GM23338 (cell line): ENCODE data around the gene FYB2. TPM values are rescaled to one million over a fixed set of nuclear protein-coding genes. Genes with fewer than 3 reads are reported as not detected.

ENCODE experiments used
- ATAC-seq: fragments of 200-7000 bp; cut with Tn5 transposase; 3 replicates; pipeline ENCODE4 v1.9.1; 2020
- DNase-seq: peaks from one replicate; pipeline ENCODE4 v3.0.0-alpha.2; 2015; ENCODE audit warnings: low spot score
- H2AFZ ChIP-seq: fragments of 200-600 bp; sonication (generic); 2 replicates; pipeline ENCODE4 v1.8.0; 2016; ENCODE audit warnings: antibody characterized with exemption, mild to moderate bottlenecking, moderate library complexity
- H3F3A ChIP-seq: fragments of 200-600 bp; sonication (generic); replicated peaks from 2 replicates; pipeline ENCODE4 v1.8.0; 2017; ENCODE audit warnings: antibody characterized with exemption, mixed run types, low read depth
- H3K27ac ChIP-seq: fragments of 200-600 bp; sonication (generic); 2 replicates; pipeline ENCODE4 v1.6.1; 2016; ENCODE audit warnings: low read depth
- H3K27me3 ChIP-seq: fragments of 200-600 bp; sonication (generic); 2 replicates; pipeline ENCODE4 v1.8.0; 2016; ENCODE audit warnings: mild to moderate bottlenecking, mixed run types, moderate library complexity; ENCODE audit not compliant: insufficient read depth
- H3K36me3 ChIP-seq: fragments of 200-600 bp; sonication (generic); 2 replicates; pipeline ENCODE4 v1.8.0; 2016; ENCODE audit warnings: mild to moderate bottlenecking; ENCODE audit not compliant: insufficient read depth
- H3K4me1 ChIP-seq: fragments of 200-600 bp; sonication (generic); 2 replicates; pipeline ENCODE4 v1.8.0; 2016; ENCODE audit warnings: mild to moderate bottlenecking, moderate library complexity; ENCODE audit not compliant: insufficient read depth
- H3K4me2 ChIP-seq: fragments of 200-600 bp; sonication (generic); 2 replicates; pipeline ENCODE4 v1.7.1; 2017; ENCODE audit warnings: mixed run types
- H3K4me3 ChIP-seq: fragments of 200-600 bp; sonication (generic); 2 replicates; pipeline ENCODE4 v1.6.1; 2016; ENCODE audit warnings: mixed run types
- H3K79me2 ChIP-seq: fragments of 200-600 bp; sonication (generic); replicated peaks from 2 replicates; pipeline ENCODE4 v1.8.0; 2017; ENCODE audit warnings: mild to moderate bottlenecking; ENCODE audit not compliant: insufficient read depth
- H3K9me2 ChIP-seq: fragments of 200-600 bp; sonication (generic); 2 replicates; pipeline ENCODE4 v1.8.0; 2017; ENCODE audit not compliant: insufficient read depth
- H4K20me1 ChIP-seq: fragments of 200-600 bp; sonication (generic); replicated peaks from 2 replicates; pipeline ENCODE4 v1.8.0; 2017; ENCODE audit warnings: mild to moderate bottlenecking; ENCODE audit not compliant: insufficient read depth
- H3K27ac Mint-ChIP-seq: 2 replicates; pipeline ENCODE4 v1.8.0; 2020; ENCODE audit warnings: inconsistent platforms, mild to moderate bottlenecking, moderate library complexity, mixed read lengths
- H3K27me3 Mint-ChIP-seq: 3 replicates; pipeline ENCODE4 v1.8.0; 2022; ENCODE audit warnings: low read depth, mild to moderate bottlenecking, moderate library complexity, mixed read lengths, inconsistent platforms; ENCODE audit not compliant: insufficient read depth, poor library complexity
- H3K36me3 Mint-ChIP-seq: 3 replicates; pipeline ENCODE4 v1.8.0; 2021; ENCODE audit warnings: low read depth, mild to moderate bottlenecking, inconsistent platforms, moderate library complexity, mixed read lengths
- H3K4me1 Mint-ChIP-seq: 3 replicates; pipeline ENCODE4 v1.8.0; 2020; ENCODE audit warnings: mild to moderate bottlenecking, inconsistent platforms, mixed read lengths
- H3K4me3 Mint-ChIP-seq: 3 replicates; pipeline ENCODE4 v1.8.0; 2021; ENCODE audit warnings: moderate library complexity, mild to moderate bottlenecking, inconsistent platforms, mixed read lengths
- H3K9me3 Mint-ChIP-seq: 3 replicates; pipeline ENCODE4 v1.8.0; 2020; ENCODE audit warnings: moderate library complexity, mild to moderate bottlenecking, inconsistent platforms, mixed read lengths
- CREB1 ChIP-seq: fragments of 250-450 bp; sonication (Bioruptor Pico); IDR thresholded peaks from 2 replicates; pipeline ENCODE4 v1.5.0; 2020; ENCODE audit warnings: low read depth, mild to moderate bottlenecking, moderate library complexity
- ETS1 ChIP-seq: IDR thresholded peaks from 2 replicates; pipeline ENCODE4 v1.6.1; 2016; ENCODE audit warnings: antibody characterized with exemption
- EZH2 ChIP-seq: fragments of 200-600 bp; sonication (generic); IDR thresholded peaks from one replicate; pipeline ENCODE4 v1.8.0; 2017; ENCODE audit warnings: antibody characterized with exemption, mild to moderate bottlenecking, low read depth; ENCODE audit not compliant: unreplicated experiment
- EZH2phosphoT487 ChIP-seq: fragments of 200-600 bp; sonication (generic); IDR thresholded peaks from one replicate; pipeline ENCODE4 v1.8.1; 2018; ENCODE audit warnings: antibody characterized with exemption; ENCODE audit not compliant: unreplicated experiment
- POLR2AphosphoS5 ChIP-seq: IDR thresholded peaks from 2 replicates; pipeline ENCODE4 v1.6.1; 2016; ENCODE audit warnings: antibody characterized with exemption, low read depth
- REST ChIP-seq: IDR thresholded peaks from one replicate; pipeline ENCODE4 v1.6.1; 2018; ENCODE audit warnings: antibody characterized with exemption; ENCODE audit not compliant: unreplicated experiment
- ZNF462 ChIP-seq: fragments of 250-450 bp; sonication (Bioruptor Pico); IDR thresholded peaks from 2 replicates; pipeline ENCODE4 v1.5.0; 2020; ENCODE audit warnings: mild to moderate bottlenecking, moderate library complexity
- polyA plus RNA-seq: library from polyadenylated mRNA; unstranded; fragments of >200 nt; fragmentation: Nextera tagmentation; extraction: Ambion mirVana; gene quantifications from 2 replicates; pipeline ENCODE4 v1.2.1, GENCODE V29; 2016
- total RNA-seq: library from RNA; depleted of rRNA; stranded (reverse); fragments of >200 nt; shearing (Covaris generic); gene quantifications from 2 replicates; pipeline ENCODE4 v1.2.3, GENCODE V29; 2014

FYB2 gene
- total and polyA plus RNA-seq, 2 experiments from 2014 or later, result 0.39 TPM; not detected in 1

DNA sequence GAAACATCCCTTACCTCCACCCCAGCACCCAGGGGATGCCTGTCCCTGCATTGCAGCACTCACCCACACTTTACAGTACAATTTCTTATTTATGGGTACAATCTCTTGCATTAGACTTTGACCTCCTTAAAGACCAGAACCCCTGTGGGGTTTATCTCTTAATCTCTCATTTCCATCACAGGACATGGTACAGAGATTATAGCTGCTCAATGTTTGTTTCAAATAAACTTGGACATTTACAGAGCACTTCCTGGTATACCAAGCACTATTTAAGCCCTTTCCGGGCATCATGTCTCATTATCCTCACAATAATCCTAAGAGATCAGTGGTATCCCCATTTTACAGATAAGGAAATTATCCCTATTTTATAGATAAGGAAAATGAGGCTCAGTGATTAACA lies 31.9 kb downstream of the FYB2 start:
- Histone ChIP-seq H3K79me2 (no peaks in the 10 kb centered on the region), H3F3A (no peaks in the 10 kb centered on the region), H3K9me2 (peaks cover 4% of the 10 kb centered on the region; the same call in 1 of the 2 replicates), H3K4me3 (no peak overlapping the region), H3K4me1 (peaks cover 6% of the 10 kb centered on the region; the same call in 1 of the 2 replicates), H3K36me3 (no peaks in the 10 kb centered on the region), H3K27me3 (no peaks in the 10 kb centered on the region), H3K27ac (no peak overlapping the region), H3K4me2 (no peak overlapping the region), H4K20me1 (no peaks in the 10 kb centered on the region), H2AFZ (no peak overlapping the region)
- no peak for TF ChIP-seq ZNF462 (CRISPR knock-in tag)
- TF ChIP-seq REST, result no peak
- TF ChIP-seq ETS1, result no peak
- TF ChIP-seq EZH2, result no peak
- TF ChIP-seq EZH2phosphoT487, result no peak
- TF ChIP-seq CREB1 (CRISPR knock-in tag), result no peak
- TF ChIP-seq POLR2AphosphoS5, result no peak
- H3K4me3 Mint-ChIP-seq, result no peak overlapping the region
- H3K36me3 Mint-ChIP-seq, result no peaks in the 10 kb centered on the region
- no peak overlapping the region for H3K27ac Mint-ChIP-seq
- ATAC-seq (no peak), DNase-seq (no peak)
- peaks cover 2% of the 10 kb centered on the region for H3K27me3 Mint-ChIP-seq
- no peaks in the 10 kb centered on the region for H3K9me3 Mint-ChIP-seq
- no peaks in the 10 kb centered on the region for H3K4me1 Mint-ChIP-seq
